ENCODE measurements around the gene RAD51B.

DNA sequence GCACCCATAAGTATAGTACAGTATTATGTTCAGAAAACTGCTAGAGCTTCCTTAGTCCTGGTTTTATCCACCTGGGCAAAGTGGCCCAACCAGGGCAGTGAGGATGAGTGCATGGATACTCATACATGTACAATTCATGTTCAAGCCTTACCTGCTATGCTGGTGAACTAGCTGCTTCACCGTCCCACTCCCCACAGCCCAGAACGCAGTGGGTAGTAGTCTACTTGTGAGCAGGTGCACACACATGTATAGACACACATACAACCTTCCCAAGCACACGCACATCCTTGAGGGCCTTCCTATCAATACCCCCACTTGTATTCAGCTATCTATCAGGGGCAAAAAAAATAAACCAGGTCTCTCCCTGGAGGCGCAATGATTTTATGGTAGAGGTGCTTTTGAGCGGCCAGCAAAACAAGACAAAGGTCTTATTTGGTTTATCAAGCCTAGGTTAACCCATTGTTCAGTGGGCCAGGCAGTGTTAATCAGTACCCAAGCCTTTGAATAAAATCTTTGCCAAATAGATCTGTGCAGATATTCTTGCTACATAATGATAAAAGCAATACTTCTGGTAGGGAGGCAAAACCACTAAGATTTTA lies 903.5 kb downstream of the RAD51B start:
- TF ChIP-seq POLR2A (IDR thresholded peaks at IDR 0.05; ENCODE audit: borderline replicate concordance, extremely low read depth, insufficient read depth, insufficient read length) (no peak), ZNF274 (IDR thresholded peaks at IDR 0.05; ENCODE audit: low read depth, low read length) (no peak)

Measured in HCT116 (cell line).